Activated CD4-positive, alpha-beta memory T cell treated with anti-CD3 and anti-CD28 coated beads for 36 hours (primary cell): ENCODE results near the gene GNG4. TPM values are rescaled to one million over a fixed set of nuclear protein-coding genes. Genes with fewer than 3 reads are reported as not detected.
A peak's percentile ranks its signal among the peaks of the same experiment; 100 is the strongest.
"Not testable (repeated sequence)": the region's sequence is repeated elsewhere in the genome, so short reads cannot be mapped to it uniquely, and the experiment has no call there.

Experiments used
- CTCF ChIA-PET: fragments of 350-600 bp; sonication (Branson Sonifier 250); formaldehyde crosslinking; loops from one replicate; lab custom pipeline; 2021; ENCODE audit warnings: antibody characterized with exemption, inconsistent platforms; lab: Charles Lee
- POLR2A ChIA-PET: fragments of 350-600 bp; sonication (Branson Sonifier 250); formaldehyde crosslinking; loops from one replicate; lab custom pipeline; 2021; ENCODE audit warnings: antibody characterized with exemption; lab: Charles Lee
- DNase-seq: peaks from one replicate; pipeline ENCODE4 v3.0.0-alpha.2; 2020
- H3K27ac Mint-ChIP-seq: one replicate; pipeline ENCODE4 v1.8.0; 2021; ENCODE audit warnings: mixed read lengths
- H3K27me3 Mint-ChIP-seq: one replicate; pipeline ENCODE4 v1.8.0; 2021; ENCODE audit warnings: mixed read lengths
- H3K36me3 Mint-ChIP-seq: one replicate; pipeline ENCODE4 v1.8.0; 2021; ENCODE audit warnings: mixed read lengths
- H3K4me1 Mint-ChIP-seq: one replicate; pipeline ENCODE4 v1.8.0; 2021; ENCODE audit warnings: low read depth, mixed read lengths
- H3K4me3 Mint-ChIP-seq: one replicate; pipeline ENCODE4 v1.8.0; 2021; ENCODE audit warnings: mild to moderate bottlenecking, mixed read lengths
- H3K9me3 Mint-ChIP-seq: one replicate; pipeline ENCODE4 v1.8.0; 2021; ENCODE audit warnings: mixed read lengths
- intact Hi-C: fragments of 100-400 bp; cut with micrococcal nuclease; formaldehyde crosslinking; loops from one replicate; pipeline ENCODE4 v1.15.1; 2023
- total RNA-seq, 2 experiments: library from RNA; stranded (reverse); gene quantifications; one replicate each; pipeline ENCODE4 v1.2.3, GENCODE V29; 2021

Gene GNG4
- total RNA-seq, 2 experiments from 2014 or later, result 0.88 to 1.8 TPM

DNA sequence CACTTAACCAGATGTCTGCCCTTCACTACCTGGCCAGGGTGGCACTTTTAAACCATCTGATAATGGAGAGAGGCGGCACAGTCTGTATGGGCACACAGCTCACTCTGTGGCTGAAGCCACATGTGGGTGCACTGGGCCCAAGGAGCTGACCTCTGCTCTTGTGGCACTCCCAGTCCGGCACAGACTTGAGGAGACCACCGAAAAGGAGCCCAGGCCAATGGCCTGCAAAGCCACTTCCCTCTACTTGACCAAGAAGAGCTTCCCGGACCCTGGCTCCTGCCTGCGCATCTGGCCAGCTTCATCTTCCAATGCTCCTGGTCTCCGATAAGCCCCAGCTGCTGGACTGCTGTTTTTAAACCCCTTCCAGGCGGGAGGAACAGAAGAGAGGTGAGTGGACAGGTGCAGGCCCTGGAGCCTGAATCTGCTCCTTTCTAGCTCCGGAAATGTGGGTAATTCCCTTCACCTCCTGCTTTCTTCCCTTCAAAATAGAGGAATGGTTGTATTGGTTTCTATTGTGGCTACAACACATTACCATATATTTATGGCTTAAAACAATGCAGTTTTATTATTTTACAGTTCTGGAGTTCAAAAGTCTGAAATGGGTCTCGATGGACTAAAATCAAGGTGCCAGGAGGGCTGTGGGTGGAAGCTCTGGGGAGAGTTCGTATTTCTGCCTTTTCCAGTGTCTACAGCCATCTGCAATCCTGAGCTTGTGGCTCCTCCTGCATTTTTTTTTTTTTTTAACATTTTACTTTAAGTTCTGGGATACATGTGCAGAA is 11.6 kb downstream of the GNG4 start:
- Mint-ChIP-seq H3K27ac (no peak overlapping the region), H3K27me3 (no peaks in the 10 kb centered on the region), H3K4me1 (peaks cover 29% of the 10 kb centered on the region), H3K36me3 (no peaks in the 10 kb centered on the region), H3K9me3 (no peaks in the 10 kb centered on the region), H3K4me3 (no peak overlapping the region)
- DNase-seq, result no peak
- intact Hi-C loops, result no loop called here
- POLR2A ChIA-PET, result no interaction called here
- CTCF ChIA-PET, result no interaction called here

GRCh38 chr1:235635938-235636662 is 13.5 kb downstream of the GNG4 start:
- intact Hi-C loops, result no loop called here
- POLR2A ChIA-PET, result no interaction called here
- Mint-ChIP-seq H3K4me3 (no peak overlapping the region), H3K9me3 (no peaks in the 10 kb centered on the region), H3K27me3 (peaks cover 4% of the 10 kb centered on the region), H3K4me1 (peaks cover 22% of the 10 kb centered on the region), H3K27ac (no peak overlapping the region), H3K36me3 (no peaks in the 10 kb centered on the region)
- DNase-seq, result no peak
- CTCF ChIA-PET, result no interaction called here

DNA sequence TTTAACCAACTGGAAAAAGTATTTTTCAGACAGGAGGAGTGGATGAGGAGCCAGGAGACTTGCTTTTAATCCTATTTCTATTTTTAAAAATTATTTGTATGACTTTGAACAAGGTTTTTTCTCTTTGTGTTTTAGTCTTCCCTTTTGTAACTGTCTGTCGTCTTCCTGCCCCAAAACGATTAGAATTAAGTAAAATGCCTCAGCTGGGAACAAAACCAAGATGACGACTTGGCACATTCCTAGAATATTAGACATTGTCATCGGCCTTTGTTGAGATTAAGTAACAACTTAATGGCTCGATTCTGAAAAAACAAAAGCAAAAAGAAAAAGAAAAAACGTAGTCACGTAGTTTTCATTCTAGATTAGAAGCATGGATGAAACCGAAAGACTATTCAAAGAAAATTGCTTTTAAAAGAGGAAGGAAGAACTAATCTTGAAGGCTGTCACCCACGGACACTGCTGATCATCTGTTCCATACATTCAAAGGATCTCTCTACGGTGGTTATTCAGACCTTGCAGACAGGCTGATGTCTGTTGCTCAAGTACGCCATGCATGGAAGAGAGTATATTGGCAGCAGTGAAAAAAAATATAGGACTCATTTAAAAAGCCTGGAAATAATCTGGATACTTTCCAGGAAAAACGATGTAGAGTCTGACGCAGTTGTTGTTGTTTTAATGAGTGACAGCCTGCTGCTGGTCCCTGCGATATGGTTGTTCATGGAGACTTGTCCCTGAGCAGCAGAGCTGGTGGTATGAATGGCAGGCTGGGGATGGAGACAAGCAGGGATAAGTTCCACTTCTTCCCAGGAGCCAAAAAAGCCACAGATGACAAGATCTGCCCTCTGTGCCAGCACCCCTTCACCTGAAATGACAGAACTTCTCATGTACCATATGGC is 16.8 kb downstream of the GNG4 start:
- H3K27me3 Mint-ChIP-seq, result peaks cover 5% of the 10 kb centered on the region
- peak overlapping the region; percentile 20 for H3K4me3 Mint-ChIP-seq
- peaks cover 11% of the 10 kb centered on the region for H3K4me1 Mint-ChIP-seq
- H3K27ac Mint-ChIP-seq, result no peak overlapping the region
- ChIA-PET POLR2A (interaction anchor here (1.5 kb wide), 1 partner anchor 8 kb away, joined by 4 read pairs; no protein-coding TSS in a partner anchor), CTCF (interaction anchor here (1.2 kb wide), 2 partner anchors 32 to 339 kb away, joined by 3 to 4 read pairs; no protein-coding TSS in a partner anchor)
- intact Hi-C loops, result no loop called here
- H3K36me3 Mint-ChIP-seq, result no peaks in the 10 kb centered on the region
- no peaks in the 10 kb centered on the region for H3K9me3 Mint-ChIP-seq
- DNase-seq, result no peak

GRCh38 chr1:235631816-235632215 is 17.8 kb downstream of the GNG4 start:
- Mint-ChIP-seq H3K4me1 (peaks cover 11% of the 10 kb centered on the region), H3K4me3 (no peak overlapping the region), H3K27ac (no peak overlapping the region), H3K27me3 (peaks cover 5% of the 10 kb centered on the region), H3K36me3 (no peaks in the 10 kb centered on the region), H3K9me3 (no peaks in the 10 kb centered on the region)
- DNase-seq, result no peak
- ChIA-PET POLR2A (interaction anchor here (1.5 kb wide), 1 partner anchor 9 kb away, joined by 4 read pairs; no protein-coding TSS in a partner anchor), CTCF (interaction anchor here (1.2 kb wide), 1 partner anchor 31 kb away, joined by 4 read pairs; no protein-coding TSS in a partner anchor)
- intact Hi-C loops, result no loop called here

DNA sequence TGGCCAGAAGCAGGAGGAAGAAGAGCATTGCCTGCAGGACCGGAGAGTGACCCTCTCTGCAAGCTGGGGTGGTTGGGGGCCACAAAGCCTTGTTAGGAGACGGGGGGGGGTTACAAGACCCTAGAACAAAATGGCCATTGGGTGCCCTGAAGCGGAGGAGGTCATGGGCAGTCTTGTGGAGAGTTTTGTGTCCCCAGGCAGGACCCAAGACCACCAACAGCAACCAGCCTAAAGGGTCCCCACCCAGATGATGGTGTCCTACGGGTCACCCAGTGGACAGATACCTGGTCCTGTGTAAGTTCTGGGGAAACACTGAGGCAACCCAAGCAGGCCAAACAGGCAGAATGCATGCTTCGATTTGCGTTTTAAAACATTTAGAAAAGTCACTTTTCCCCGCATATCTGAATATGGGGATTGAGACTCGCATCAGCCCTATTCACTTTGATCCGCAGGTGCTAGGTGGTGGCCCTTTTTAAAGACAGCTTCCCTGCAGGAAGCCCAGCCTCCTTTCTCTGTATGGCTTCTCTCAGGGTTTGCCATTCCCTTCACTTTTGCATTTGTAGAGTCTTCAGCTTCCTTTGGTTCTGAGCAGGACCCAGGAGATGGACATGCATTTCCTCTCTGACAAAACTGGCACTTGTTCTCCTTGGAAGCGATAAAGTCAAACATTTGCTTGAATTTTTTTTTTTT is 21.1 kb downstream of the GNG4 start:
- Mint-ChIP-seq H3K4me1 (peaks cover 11% of the 10 kb centered on the region), H3K4me3 (no peak overlapping the region), H3K9me3 (no peaks in the 10 kb centered on the region), H3K36me3 (no peaks in the 10 kb centered on the region), H3K27me3 (peaks cover 7% of the 10 kb centered on the region), H3K27ac (no peak overlapping the region)
- ChIA-PET CTCF (no interaction called here), POLR2A (no interaction called here)
- intact Hi-C loops, result no loop called here
- no peak for DNase-seq

DNA sequence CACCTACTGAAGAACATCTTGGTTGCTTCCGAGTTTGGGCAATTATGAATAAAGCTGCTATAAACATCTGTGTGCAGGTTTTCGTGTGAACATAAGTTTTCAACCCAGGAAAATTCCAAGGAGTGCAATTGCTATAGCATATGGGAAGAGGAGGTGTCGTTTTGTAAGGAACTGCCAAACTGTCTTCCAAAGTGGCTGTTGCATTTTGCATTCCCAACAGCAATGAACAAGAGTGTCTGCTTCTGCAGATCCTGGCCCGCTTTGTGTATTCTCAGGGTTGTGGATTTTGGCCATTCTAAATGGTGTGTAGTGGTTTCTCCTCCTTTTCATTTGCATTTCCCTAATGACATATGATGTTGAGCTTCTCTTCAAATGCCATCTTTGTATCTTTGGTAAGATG is 23.8 kb downstream of the GNG4 start:
- ChIA-PET CTCF (no interaction called here), POLR2A (no interaction called here)
- Mint-ChIP-seq H3K27ac (no peak overlapping the region), H3K36me3 (no peaks in the 10 kb centered on the region), H3K4me3 (no peak overlapping the region), H3K9me3 (no peaks in the 10 kb centered on the region), H3K4me1 (no peaks in the 10 kb centered on the region), H3K27me3 (peaks cover 5% of the 10 kb centered on the region)
- DNase-seq, result no peak
- intact Hi-C loops, result no loop called here

DNA sequence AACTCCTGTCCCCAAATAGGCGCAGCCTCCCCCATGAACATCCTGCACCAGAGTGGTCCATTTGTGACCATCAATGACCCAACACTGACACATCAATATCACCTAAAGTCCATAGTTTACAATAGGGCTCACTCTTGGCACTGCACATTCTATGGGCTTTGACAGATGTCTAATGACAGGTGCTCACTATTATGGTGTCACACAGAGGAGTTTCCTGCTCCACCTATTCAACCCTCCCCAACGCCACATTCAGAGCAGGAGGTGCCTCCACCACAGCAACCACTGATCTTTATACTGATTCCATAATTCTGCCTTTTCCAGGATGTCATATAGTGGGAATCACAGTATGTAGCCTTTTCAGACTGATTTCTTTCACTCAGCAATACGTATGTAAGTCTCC is 24.2 kb downstream of the GNG4 start:
- Mint-ChIP-seq H3K36me3 (no peaks in the 10 kb centered on the region), H3K27me3 (peaks cover 5% of the 10 kb centered on the region), H3K4me3 (no peak overlapping the region), H3K9me3 (no peaks in the 10 kb centered on the region), H3K27ac (no peak overlapping the region), H3K4me1 (no peaks in the 10 kb centered on the region)
- ChIA-PET POLR2A (interaction anchor here (0.6 kb wide), 1 partner anchor 224 kb away, joined by 3 read pairs; no protein-coding TSS in a partner anchor), CTCF (no interaction called here)
- no peak for DNase-seq
- intact Hi-C loops, result no loop called here

- no peaks in the 10 kb centered on the region for H3K4me1 Mint-ChIP-seq
- intact Hi-C loops, result no loop called here
- POLR2A ChIA-PET, result interaction anchor here (0.6 kb wide), 1 partner anchor 225 kb away, joined by 3 read pairs; no protein-coding TSS in a partner anchor
- H3K27ac Mint-ChIP-seq, result no peak overlapping the region
- no peaks in the 10 kb centered on the region for H3K9me3 Mint-ChIP-seq
- DNase-seq, result no peak
- H3K4me3 Mint-ChIP-seq, result no peak overlapping the region
- H3K36me3 Mint-ChIP-seq, result no peaks in the 10 kb centered on the region
- H3K27me3 Mint-ChIP-seq, result peaks cover 4% of the 10 kb centered on the region
- CTCF ChIA-PET, result no interaction called here
Measured at GRCh38 chr1:235624721-235625333, 24.8 kb downstream of the GNG4 start.

DNA sequence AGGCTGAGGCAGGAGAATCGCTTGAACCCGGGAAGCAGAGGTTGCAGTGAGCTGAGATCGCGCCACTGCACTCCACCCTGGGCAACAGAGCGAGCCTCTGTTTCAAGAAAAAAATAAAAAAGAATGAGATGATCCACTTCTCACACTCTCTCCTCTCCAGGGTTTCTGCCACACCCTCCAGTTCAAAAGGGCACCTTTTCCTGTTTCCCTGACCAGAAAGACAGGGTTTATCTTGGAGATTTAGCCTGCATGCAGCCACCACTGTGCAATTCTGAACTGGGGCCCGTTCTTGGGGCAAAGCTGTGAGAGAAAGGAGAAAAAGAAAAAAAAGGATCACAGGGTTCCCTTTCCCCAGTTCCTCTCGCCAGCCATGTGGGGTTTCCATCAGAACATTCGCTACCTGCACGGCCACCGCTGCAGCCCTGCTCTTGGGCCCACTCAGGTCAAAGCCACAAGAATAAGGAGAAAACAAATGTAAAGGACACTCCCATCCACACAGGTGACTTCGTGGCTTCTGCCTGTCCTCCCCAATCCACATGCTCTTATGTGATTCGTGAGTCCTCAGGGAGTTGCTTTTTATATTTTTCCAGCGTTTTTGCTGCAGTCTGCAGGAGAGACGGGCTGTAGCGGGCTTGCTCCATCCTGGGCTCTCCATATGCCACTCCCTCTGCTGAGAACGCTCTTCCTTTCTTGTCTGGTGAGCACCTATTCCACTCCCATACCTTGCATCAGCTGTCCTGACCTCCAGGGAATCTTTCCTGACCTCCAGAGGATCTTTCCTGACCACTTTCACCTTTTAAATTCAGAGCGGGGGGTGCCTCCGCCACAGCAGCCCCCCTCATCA is 26.4 kb downstream of the GNG4 start:
- H3K4me3 Mint-ChIP-seq, result no peak overlapping the region
- no peaks in the 10 kb centered on the region for H3K36me3 Mint-ChIP-seq
- ChIA-PET CTCF (no interaction called here), POLR2A (no interaction called here)
- no peaks in the 10 kb centered on the region for H3K9me3 Mint-ChIP-seq
- intact Hi-C loops, result no loop called here
- peaks cover 4% of the 10 kb centered on the region for H3K27me3 Mint-ChIP-seq
- no peak for DNase-seq
- no peak overlapping the region for H3K27ac Mint-ChIP-seq
- H3K4me1 Mint-ChIP-seq, result no peaks in the 10 kb centered on the region

DNA sequence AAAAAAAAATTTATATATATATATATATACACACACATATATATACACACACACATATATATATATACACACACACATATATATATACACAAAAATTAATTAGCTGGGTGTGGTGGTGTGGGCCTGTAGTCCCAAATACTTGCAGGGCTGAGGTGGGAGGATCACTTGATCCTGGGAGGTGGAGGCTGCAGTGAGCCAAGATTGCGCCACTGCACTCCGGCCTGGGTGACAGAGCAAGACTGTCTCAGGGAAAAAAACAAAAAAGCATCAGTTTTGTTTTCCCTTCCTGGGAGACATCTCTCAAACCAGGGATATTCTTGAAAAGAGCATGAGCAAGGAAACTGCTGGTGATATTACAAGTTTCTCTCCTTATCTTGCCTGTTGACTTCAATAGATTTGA is 30.4 kb downstream of the GNG4 start:
- POLR2A ChIA-PET, H3K9me3 Mint-ChIP-seq, intact Hi-C loops: not testable (repeated sequence)

More for the DNA sequence above, 30.4 kb downstream of the GNG4 start:
- H3K4me3 Mint-ChIP-seq, H3K27ac Mint-ChIP-seq, CTCF ChIA-PET, H3K4me1 Mint-ChIP-seq, H3K27me3 Mint-ChIP-seq, H3K36me3 Mint-ChIP-seq, DNase-seq: not testable (repeated sequence)
